ENCODE measurements around the gene ETS2.
"Not testable (repeated sequence)": the region's sequence is repeated elsewhere in the genome, so short reads cannot be mapped to it uniquely, and the experiment has no call there.

ETS2 gene

DNA sequence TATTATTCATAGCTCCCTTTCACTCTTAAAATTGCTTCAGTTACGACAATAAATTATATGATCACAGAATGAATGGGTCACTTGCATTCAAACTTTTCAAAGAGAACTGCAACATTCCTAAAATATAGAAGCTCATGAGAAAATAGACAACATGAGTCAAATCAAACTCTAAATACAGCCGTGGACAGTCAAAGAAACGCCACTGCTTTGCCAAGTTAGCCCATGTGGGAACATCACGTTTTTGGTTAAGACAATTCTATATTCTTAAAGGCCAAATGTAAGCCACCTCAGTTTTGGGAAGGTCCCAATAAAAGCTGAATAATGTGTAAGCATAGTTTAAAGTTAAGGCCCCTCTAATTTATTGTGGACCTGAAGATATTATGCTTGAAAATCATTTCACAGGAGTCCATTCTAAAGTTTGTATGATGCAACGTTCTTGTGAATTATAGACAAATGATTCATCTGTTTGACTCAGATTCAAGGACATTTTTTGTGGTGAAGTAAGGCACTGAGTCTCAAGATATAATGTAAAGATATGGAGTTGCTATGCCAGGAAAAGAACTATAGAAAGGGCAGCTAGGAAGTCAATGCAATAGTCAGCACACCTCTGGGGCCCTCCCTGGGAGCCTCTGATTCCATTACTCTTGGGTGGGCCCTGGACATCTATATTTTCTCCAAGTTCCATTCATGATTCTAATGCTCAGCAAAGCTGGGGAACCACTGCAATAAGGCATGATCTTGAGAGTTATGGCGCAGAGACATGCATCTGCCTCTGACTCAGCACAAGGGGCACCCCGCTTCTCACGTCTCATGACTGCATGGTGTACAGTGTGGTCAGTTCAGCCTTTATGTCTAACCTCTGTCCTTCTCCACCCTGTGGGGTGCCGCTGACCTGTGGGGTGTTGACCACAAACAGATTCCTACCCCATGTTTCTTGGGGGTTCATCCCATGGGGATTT is 33.9 kb downstream of the ETS2 start:
- no peak for DNase-seq

DNA sequence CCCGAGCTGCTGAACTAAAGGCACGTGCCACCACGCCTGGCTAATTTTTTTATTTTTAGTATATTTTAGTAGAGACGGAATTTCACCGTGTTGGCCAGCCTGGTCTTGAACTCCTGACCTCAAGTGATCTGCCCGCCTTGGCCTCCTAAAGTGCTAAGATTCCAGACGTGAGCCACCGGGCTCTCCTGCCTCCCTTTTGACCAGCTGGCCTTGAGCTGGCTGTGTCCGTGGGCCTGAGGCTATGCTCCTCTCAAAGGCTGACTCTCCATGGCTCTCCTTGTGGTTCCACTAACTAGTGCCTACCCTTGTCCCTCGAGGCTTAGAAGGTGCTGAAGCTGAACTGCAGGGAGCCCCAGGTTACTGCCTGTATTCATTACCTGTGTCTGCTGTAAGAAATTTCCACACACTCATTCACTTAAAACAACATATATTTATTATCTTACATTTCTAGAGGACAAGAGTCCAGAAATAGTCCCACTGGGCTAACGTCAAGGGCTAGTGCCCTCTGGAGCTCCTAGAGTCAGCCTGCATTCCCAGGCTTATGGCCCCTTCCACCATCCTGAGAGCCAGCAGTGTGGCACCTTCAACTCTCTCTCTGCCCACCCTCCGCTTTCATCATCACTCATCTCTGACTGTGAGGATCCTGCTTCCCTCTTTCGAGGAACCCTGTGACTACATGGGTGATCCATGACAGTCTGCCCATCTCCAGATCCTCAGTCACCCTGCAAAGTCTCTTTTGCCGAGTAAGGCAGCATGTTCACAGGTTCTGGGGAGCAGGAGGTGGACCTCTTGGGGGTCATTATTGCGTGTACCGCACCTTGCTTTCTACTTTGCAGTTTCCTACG is 34.9 kb downstream of the ETS2 start:
- no peak for DNase-seq

DNA sequence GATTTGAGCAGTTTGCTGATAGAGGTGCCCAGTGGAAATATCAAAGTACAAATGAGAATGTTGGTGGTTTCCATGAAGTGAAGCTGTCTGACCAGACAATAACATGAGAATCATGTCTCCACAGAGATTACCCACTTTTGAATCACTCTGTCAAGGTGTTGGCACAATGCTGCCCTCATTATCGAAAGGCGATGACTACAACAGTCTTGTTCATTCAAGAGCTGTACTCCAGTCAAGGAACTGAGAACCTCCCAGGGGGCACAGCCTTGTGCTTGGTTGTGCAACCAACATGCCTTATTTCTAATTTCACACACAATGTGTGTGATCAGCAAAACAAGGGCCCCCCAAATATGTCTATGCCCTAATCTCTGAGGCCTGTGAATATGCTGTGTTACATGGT is 35.7 kb downstream of the ETS2 start:
- DNase-seq, result no peak

DNA sequence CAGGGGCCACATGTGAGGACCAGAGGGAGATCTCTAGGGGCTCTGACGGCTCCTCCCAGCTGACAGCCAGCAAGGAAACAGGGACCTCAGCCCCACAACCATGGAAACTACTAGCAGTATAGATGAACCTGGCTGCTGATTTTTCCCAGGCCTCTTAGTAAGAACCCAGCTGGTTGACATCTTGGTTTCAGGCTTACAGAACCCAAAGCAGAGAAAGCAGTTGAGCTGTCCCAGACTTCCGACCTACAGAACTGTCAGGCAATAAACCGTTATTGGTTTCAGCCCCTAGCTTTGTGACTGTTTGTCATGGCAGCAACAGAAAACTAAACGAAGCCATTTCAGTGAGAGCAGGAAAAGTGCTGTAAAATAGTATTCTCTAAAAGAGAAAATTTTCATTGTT is 36.4 kb downstream of the ETS2 start:
- no peak for DNase-seq

DNA sequence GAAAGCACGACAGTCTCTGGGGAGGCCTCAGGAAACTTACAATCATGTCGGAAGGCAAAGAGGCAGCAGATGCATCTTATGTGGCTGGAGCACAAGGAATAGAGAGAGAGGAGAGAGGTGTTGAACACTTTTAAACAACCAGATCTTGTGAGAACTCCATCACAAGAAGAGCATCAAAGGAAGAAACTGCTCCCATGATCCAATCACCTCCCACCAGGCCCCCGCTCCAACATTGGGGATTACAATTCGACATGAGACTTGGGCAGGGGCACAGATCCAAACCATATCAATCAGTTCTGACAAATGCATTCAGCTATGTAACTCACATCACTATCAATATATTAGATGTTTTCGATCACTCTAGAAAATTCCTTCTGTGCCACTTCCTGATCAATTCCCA is 37.6 kb downstream of the ETS2 start:
- no peak for DNase-seq

DNA sequence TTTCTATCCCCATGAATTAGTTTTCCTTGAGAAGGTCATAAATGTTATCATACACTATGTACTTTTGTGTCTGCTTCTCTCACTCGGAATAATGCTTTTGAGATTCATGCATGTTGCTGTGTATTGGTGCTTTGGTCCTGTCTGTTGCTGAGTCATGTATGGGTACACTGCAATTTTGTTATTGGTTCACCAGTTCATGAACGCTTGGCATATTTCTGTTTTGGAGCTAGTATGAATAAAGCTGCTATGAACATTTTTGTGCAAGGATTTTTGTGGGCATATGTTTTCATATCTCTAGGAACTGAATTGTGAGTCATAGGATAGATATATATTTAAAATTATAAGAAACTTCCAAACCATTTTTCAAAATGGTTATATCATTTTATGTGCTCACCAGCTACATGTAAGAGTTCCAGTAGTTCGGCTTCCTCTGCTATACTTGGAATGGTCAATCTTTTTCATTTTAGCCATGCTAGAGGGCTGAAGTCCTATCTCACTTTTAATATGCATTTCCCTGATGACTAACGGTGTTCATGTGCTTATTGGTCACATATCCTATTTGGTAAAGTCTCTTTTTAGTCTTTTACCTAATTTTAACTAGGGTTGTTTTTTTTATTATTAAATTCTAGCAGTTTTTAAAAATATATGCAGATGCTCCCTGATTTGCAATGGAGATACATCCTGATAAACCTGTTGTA is 38.2 kb downstream of the ETS2 start:
- no peak for DNase-seq

DNA sequence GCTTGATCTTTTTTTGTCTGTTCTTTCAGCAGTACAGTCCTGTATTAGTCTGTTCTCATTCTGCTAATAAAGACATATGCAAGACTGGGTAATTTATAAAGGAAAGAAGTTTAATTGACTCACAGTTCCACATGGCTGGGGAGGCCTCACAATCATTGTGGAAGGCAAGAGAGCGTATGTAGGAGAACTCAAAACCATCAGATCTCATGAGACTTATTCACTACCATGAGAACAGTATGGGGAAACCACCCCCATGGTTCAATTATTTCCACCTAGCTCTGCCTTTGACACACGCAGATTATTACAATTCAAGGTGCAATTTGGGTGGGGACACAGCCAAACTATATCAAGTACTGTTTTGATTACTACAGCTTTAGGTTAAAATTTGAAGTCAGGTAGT is 39.6 kb downstream of the ETS2 start:
- DNase-seq, result not testable (repeated sequence)

DNA sequence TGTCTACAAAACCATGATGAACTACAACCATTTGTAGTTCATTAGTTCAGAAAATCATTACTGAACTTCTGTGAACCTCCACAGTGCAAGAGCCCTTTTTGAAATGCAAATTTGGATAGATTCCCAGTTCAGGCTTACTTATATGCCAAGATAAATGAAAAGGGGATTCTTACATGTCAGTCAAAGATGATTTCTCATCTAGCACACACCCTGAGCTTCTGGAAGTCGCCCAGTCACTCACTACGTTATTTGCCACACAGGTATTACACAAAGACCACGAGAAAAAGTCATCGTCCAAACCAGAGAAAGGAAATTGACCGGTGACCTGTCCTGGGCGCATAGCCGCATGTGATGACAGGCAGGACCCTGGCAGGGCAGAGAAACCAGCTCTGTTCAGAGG is 41.8 kb downstream of the ETS2 start:
- no peak for DNase-seq

DNA sequence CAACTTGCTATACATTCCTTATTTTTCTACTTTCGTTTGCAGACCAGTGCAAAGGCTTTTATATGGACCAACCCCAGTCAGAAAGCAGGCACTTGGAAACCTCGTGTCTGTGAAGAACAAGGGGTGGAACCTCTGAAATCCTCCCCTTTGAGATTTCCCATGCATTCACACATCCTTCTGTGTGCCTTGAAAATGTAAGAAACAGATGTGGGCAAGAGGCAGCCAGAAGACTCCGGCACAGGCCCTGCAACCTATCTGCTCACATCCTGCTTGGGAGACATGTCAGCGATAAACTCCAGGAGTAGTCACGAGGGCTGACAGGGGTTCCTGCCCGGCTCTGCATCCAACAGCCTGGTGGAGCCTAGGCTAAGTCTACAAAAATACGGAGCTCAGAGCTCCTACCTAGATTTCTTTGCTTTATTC is 42.5 kb downstream of the ETS2 start:
- DNase-seq, result no peak

DNA sequence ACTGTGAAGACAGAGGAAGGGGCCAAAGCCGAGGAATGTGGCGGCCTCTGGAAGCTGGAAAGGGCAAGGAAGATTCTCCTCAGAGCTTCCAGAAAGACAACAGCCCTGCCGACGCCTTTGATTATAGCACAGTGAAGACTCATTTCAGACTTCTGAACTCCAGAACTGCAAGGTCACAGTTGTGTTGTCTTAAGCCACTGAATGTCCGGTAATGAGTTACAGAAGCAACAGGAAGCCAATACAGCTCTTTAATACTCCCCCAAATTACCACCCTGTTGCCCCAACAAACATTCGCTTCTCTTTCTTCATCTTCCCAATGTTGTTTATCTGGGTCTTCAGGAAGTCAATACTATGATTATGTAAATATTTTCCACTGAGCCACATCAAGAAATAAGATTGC is 44.0 kb downstream of the ETS2 start:
- no peak for DNase-seq

DNA sequence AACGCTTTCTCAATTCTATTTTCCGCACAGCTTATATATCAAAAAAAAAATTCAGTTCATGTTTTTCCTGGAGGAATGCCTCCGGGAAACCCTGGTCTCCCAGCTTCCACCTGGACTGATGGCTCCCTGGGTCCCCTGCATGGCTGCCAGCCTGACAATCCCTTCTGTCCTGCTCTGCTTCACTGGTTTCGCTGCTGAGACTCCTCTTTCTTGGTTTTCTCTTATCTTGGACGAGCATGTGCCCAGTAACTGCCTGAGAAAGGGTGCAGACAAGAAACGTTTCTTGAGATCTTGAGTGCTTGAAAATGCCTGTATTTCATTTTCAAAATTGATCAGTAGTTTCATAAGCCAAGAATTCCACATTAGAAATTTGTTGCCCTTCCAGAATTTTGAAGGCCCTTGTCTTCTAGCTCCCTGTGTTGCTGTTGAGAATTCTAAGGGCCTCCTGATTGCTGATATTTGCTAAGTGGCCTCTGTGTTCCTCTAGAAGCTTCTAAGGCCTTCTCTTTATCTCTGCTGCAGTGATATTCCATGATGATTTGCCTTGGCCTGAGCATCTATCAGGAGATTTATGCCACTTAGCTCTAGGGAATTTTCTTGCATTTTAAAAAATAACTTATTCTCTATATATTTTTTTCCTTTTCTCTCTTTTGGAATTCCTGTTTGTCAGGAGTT is 44.7 kb downstream of the ETS2 start:
- DNase-seq, result no peak

DNA sequence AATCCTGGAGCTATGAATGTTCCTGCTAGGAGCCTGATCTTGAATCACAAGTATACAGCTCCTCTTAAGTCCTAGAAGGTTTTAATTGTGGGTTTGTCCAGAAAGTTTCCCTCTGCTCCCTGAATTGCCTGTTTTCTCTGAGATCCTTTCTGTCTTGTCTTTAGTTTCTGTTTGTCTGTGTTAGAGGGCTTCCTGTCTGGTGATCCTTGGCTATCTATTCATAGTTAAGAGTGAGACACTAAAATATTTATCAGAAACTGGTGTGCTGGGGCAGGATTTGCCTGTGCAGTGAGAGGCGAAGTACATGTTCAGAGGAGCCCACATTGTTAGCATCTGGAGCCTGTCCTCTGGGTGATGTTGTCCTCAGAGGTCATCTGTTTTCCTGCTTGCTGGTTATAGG is 45.4 kb downstream of the ETS2 start:
- no peak for DNase-seq

DNA sequence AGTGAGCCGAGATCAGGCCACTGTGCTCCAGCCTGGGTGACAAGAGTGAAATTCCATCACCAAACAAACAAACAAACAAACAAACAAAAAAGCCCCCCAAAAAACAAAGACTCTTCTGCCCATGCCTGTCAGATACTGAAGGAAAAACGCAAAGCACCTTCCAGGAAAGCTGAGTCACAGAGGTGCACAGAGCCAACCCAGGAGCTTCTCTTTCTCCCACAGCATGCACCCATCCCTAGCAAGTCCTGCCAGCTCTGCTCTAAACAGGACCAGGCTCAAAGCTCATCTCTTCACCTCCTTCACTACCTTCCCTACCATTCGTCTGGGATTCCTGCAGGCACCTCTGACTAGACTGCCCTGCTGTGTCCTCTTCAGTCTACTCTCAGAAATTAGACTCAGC is 46.5 kb downstream of the ETS2 start:
- DNase-seq, result no peak

DNA sequence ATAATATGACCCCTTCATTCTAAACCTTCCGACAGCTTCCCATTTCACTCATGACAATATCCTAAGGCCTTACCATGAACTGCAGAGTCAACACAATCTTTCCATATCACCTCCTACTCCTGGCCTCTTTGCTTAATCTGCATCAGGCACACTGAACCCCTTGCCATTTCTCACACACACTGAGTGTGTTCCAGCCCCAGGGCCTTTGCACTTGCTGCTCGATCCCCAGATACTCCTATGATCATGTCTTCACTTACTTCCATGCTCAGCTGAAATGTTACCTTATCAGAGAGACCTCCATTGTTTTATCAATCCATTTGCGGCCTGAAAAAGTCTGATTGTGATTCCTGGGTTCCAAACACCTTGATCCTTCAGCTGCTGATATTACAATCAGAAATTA is 47.0 kb downstream of the ETS2 start:
- DNase-seq, result no peak

DNA sequence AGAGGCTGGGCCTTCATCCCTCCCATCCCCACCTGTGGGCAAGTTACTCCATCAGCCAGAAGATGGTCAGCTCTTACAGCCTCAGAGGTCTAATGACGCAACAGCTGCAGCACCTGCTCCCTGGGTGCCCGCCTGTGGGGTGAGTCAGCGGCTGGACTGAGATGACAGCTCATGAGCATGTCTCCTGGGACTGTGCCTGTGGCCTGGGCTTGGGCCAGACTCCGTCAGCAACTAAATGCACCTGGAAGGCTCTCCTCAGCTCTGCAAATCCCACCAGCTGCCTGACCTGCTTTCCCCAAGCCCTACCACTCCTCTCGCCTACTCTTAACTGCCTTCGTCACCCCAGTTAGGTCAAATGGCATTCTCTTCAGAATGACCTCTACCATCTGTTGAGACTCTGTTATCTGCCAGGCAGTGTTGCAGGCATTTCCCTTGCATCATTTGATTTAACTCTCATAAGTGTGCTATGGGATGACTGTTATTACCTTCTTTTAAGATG is 47.7 kb downstream of the ETS2 start:
- no peak for DNase-seq

DNA sequence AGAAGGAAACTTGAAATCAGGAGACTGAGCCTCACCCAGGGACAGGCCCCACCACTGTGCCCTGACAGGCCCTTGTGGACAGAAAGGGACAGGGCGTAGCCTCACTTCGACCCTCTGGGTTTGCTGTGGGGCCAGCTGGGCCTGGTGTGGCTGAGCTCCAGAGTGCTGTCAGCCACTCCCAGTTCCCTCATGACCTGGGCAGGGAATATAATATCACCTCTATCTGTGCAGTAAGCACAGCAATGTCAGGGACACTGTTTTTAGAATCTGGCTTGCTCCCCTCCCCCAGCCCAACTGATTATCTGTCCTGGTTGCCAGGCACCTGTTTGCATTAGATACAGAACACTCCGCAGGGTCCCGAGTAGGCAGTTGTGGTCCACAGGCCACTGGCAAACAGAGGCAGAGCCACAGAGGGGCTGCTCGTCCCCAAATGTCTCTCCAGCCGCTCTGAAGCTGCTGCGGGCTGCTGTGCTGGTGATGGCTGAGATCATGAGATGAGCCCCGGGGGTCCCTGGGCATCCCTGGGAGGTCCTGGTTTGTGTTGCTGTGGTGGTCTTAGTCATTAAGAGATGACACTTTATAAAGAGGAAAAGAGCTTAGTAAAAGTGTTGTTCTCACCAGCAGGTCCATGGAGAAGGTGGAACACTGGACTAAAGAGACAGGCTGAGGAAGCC is 51.6 kb downstream of the ETS2 start:
- DNase-seq, result no peak

DNA sequence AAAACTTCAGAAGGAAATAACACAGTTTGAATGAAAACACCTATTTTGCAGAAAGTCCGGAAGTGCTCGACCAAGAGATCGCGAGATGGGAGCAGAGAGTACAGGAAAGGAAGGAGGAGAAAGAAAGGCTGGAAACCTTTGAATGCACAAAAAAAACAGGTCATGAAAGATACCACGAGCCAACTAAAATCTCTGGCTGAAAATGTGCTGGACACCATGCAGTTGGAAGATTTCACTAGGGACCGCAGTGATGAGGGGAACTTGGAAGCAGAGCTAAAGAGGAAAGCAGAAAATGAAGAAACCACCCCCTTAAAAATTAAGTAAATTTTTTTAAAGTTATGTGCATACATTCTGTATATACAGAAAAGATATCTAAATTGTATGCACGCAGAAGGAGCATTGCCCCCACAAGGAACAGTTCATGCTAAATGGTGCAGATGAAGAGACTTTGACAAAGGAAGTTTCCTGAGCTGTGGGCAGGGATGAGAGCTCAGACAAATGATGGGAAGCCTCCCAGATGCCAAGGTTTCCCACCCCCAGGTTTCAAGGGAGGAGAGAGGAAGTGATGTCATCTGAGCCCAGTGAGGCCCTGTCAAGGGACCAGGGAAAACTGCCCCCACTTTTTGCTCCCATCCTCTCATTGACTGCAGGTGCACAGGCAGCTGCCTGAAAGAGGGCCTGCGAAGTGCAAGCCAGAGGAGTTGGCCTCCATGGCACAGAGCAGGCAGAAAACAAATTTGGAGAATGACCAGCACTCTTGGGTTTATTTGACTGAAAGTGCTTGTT is 52.5 kb downstream of the ETS2 start:
- no peak for DNase-seq

DNA sequence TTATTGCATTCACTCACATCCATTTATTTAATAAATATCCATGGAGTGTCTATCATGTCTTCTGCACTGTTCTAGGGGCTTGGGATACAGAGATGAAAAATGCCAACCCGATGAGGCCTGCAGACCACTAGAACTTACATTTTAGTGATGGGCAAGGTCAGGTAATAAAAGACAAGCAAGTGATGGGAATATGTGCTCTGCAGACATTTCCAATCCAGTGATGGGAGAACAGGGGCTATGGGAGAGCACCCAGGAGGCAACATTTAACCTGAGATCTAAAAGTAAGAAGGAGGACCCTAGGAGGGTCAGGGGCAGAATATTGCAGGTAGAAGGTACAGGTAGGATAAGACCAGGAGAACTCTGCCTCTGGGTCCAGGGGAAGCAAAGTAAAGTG is 53.1 kb downstream of the ETS2 start:
- no peak for DNase-seq

DNA sequence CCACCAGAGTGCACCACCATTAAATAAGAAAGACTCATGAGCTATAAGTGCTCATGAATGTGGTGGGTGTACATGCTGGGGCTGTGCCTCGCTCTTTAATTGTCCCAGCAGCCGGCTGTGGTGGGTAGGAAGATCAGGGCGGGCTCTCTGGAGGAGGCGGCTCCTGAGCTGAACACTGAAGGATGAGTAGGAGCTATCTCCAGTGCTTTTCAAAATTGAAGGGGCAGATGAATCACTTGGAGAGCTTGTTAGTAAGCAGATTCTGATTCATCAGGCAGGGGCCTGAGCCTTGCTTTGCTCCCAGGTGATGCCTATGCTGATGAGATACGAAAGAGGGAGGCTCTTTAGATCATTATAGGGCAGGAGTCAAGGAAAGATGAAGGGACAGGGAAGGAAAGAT is 54.1 kb downstream of the ETS2 start:
- DNase-seq, result no peak

DNA sequence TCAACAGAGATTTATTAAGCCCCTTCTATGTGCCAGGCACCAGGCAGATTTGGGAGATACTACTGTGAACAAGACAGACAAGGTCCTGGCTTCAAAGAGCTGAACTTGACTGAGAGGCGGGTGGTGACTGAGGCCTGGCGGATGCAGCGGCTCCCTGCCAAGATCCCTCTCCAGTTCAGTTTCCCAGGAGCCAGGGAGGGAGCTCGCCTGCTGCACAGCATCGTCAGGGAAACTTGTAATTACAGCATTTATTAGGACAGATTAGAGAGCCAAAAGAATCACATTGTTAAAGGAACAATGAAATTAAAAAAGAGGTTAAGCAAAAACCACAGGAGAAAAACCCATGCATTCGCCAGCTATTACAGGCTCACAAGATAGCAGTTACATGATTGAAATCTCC is 55.3 kb downstream of the ETS2 start:
- DNase-seq, result no peak

DNA sequence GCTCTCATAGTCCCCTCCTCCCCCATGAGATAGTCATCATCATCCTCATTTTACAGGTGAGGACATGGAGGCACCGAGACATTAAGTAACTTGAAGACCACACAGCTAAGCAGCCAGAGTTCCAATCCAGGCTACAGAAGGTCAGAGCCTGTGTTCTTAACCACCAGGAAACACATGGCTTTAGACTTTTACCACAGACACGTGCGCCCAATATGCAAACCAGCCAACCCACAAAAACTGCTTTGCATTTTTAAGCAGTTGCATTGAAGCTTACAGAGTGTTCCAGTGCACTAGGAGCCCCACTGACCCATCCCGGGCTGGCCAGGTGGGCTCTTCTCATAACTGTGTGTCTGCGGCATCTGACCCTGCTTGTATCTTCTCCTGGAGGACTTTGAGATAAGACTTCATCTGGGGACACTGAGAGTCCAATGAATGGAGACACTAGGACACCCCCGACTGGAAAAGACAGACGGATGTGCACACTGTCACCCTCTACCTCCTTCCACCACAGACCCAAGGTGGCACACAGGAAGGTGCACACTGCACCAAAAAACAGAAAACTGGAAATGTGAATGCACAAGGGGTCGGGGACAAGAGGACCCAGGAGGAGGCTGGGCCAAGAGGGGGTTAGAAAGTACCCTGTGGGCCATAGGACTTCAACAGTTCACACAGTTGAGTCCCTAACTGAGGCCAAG is 56.4 kb downstream of the ETS2 start:
- no peak for DNase-seq
